Keratinocyte (primary cell): ENCODE data around the gene KIAA0825. TPM values are rescaled to one million over a fixed set of nuclear protein-coding genes. Genes with fewer than 3 reads are reported as not detected.

Experiments
- DNase-seq: peaks from one replicate; pipeline ENCODE4 v3.0.0-alpha.2; 2011; ENCODE audit warnings: low read depth, missing footprints, low spot score
- FAIRE-seq: peaks from 2 replicates; lab custom pipeline; 2011; peaks lifted over from hg19 to GRCh38; lab: Jason Lieb, UNC
- H2AFZ ChIP-seq: 2 replicates; pipeline ENCODE4 v1.6.0; 2012; ENCODE audit warnings: low read length, control low read depth, inconsistent platforms; ENCODE audit not compliant: control insufficient read depth
- H3K27ac ChIP-seq: 2 replicates; pipeline ENCODE4 v1.5.1; 2011; ENCODE audit warnings: low read length; ENCODE audit not compliant: control insufficient read depth, insufficient read depth
- H3K27me3 ChIP-seq: 3 replicates; pipeline ENCODE4 v1.6.0; 2011; ENCODE audit warnings: low read length; ENCODE audit not compliant: control insufficient read depth, insufficient read depth; ENCODE audit errors: extremely low read depth
- H3K36me3 ChIP-seq, 2 experiments: 2 replicates in 1 of 2; 3 replicates in 1 of 2; pipeline ENCODE4 v1.5.1; 2011; ENCODE audit warnings: low read length in 2 of 2, mild to moderate bottlenecking in 1 of 2; ENCODE audit not compliant: control insufficient read depth in 2 of 2, insufficient read depth in 2 of 2; ENCODE audit errors: extremely low read depth in 1 of 2
- H3K4me1 ChIP-seq: 3 replicates; pipeline ENCODE4 v1.5.1; 2011; ENCODE audit warnings: low read length; ENCODE audit not compliant: control insufficient read depth, insufficient read depth; ENCODE audit errors: extremely low read depth
- H3K4me2 ChIP-seq: 3 replicates; pipeline ENCODE4 v1.6.0; 2011; ENCODE audit warnings: low read depth, low read length; ENCODE audit not compliant: control insufficient read depth, insufficient read depth; ENCODE audit errors: extremely low read depth
- H3K4me3 ChIP-seq, 3 experiments: fragments of 200-600 bp in 1 of 3; sonication (generic) in 1 of 3; 2 replicates in 2 of 3; 3 replicates in 1 of 3; pipeline ENCODE4 v1.5.1; 2011 to 2016; ENCODE audit warnings: low read length in 3 of 3, mild to moderate bottlenecking in 3 of 3, control low read depth in 2 of 3, inconsistent platforms in 1 of 3, low read depth in 1 of 3, mixed read lengths in 1 of 3, mixed run types in 1 of 3, moderate library complexity in 1 of 3; ENCODE audit not compliant: control insufficient read depth in 2 of 3, insufficient read depth in 2 of 3; ENCODE audit errors: extremely low read depth in 1 of 3
- H3K79me2 ChIP-seq: 2 replicates; pipeline ENCODE4 v1.6.0; 2012; ENCODE audit warnings: low read length; ENCODE audit not compliant: control insufficient read depth, insufficient read depth
- H3K9ac ChIP-seq: 3 replicates; pipeline ENCODE4 v1.6.0; 2011; ENCODE audit warnings: low read length; ENCODE audit not compliant: control insufficient read depth, insufficient read depth; ENCODE audit errors: extremely low read depth
- H3K9me1 ChIP-seq: 3 replicates; pipeline ENCODE4 v1.6.0; 2011; ENCODE audit warnings: low read length; ENCODE audit not compliant: control insufficient read depth, insufficient read depth; ENCODE audit errors: extremely low read depth
- H3K9me3 ChIP-seq: 2 replicates; pipeline ENCODE4 v1.5.1; 2012; ENCODE audit warnings: low read depth, low read length; ENCODE audit not compliant: control insufficient read depth
- H4K20me1 ChIP-seq: 3 replicates; pipeline ENCODE4 v1.6.0; 2011; ENCODE audit warnings: low read length; ENCODE audit not compliant: control insufficient read depth, insufficient read depth; ENCODE audit errors: extremely low read depth
- EZH2 ChIP-seq: IDR thresholded peaks from one replicate; pipeline ENCODE4 v1.6.1; 2012; ENCODE audit warnings: inconsistent platforms, mild to moderate bottlenecking, low read length, moderate library complexity
- dilution Hi-C: fragments of 300-500 bp; cut with MboI; formaldehyde crosslinking; loops from one replicate; pipeline ENCODE4 v1.7.0; 2020; ENCODE audit warnings: low sequenced_read_pairs; ENCODE audit not compliant: extremely low pct_ligation_motif_present
- polyA plus RNA-seq, 5 experiments: library from polyadenylated mRNA; depleted of rRNA in 3 of 5; stranded (reverse) in 3 of 5; stranded (forward) in 1 of 5; unstranded in 1 of 5; fragments of >200 nt; gene quantifications; 1 replicate in 1 of 5; 2 replicates in 3 of 5; 3 replicates in 1 of 5; pipeline versions ENCODE4 v1.2.1 to v1.2.3, GENCODE V29; 2011 to 2012; ENCODE audit warnings: missing spikeins in 2 of 5, low read depth in 1 of 5, low replicate concordance in 1 of 5
- TF ChIP-seq, protein P1 (sequence below), 3 experiments: IDR thresholded peaks in 1 of 3; conservative IDR thresholded peaks in 1 of 3; optimal IDR thresholded peaks in 1 of 3; 2 replicates in 2 of 3; 3 replicates in 1 of 3; pipeline versions ENCODE3 to v1.5.1; 2011; ENCODE audit warnings: low read length in 3 of 3, mild to moderate bottlenecking in 3 of 3, moderate library complexity in 2 of 3, control low read depth in 1 of 3, inconsistent platforms in 1 of 3; ENCODE audit not compliant: insufficient read depth in 2 of 3; ENCODE audit errors: extremely low read depth in 1 of 3

Gene KIAA0825
- polyA plus RNA-seq, 1 donor (not counting 4 experiments of a cell fraction or from before 2014, with no cell fraction given): 1.2 TPM

DNA sequence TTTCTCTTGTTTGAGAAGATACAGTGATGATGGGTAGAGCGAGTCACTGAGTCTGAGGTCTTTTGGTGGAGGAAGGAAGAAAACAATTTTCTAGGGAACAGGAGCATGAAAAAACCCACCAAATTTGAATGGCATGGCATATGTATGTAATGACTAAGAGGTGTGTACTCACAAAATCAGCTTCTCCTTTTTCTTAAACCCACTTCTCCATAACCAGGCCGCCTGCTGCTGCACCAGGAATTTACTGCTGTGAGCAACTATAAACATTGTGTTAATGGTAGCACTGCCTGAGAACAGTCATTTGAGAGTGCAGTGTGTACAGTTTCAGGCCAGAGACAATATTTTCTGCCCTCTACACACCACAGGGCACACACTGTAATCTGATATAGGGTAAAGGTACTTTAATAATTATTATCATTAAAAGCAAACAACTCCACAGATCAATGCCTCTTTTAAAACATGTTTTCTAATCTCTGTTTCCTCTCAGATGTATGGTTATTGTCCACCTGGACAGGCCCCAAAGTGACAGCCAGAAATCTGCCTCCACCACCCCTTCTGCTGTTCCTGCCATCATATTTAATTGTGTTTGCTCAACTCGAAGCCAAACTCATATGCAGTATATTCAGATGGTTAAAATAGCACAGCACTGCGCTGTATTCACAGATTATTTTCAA is 241.6 kb downstream of the KIAA0825 start:
- dilution Hi-C loops: no loop called here
- H2AFZ ChIP-seq: no peak overlapping the region
- H3K4me2 ChIP-seq: no peak overlapping the region
- no peaks in the 10 kb centered on the region for H3K27me3 ChIP-seq
- TF ChIP-seq, protein P1, sequence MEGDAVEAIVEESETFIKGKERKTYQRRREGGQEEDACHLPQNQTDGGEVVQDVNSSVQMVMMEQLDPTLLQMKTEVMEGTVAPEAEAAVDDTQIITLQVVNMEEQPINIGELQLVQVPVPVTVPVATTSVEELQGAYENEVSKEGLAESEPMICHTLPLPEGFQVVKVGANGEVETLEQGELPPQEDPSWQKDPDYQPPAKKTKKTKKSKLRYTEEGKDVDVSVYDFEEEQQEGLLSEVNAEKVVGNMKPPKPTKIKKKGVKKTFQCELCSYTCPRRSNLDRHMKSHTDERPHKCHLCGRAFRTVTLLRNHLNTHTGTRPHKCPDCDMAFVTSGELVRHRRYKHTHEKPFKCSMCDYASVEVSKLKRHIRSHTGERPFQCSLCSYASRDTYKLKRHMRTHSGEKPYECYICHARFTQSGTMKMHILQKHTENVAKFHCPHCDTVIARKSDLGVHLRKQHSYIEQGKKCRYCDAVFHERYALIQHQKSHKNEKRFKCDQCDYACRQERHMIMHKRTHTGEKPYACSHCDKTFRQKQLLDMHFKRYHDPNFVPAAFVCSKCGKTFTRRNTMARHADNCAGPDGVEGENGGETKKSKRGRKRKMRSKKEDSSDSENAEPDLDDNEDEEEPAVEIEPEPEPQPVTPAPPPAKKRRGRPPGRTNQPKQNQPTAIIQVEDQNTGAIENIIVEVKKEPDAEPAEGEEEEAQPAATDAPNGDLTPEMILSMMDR (optimal IDR thresholded peaks at IDR 0.05 in 1 of 3, IDR thresholded peaks at IDR 0.05 in 1 of 3, conservative IDR thresholded peaks at IDR 0.05 in 1 of 3; ENCODE audit: extremely low read depth in 1 of 3, insufficient read depth in 2 of 3, low read length in 3 of 3): no peak
- H3K27ac ChIP-seq: no peak overlapping the region
- FAIRE-seq (no peak), DNase-seq (no peak)
- no peaks in the 10 kb centered on the region for H3K79me2 ChIP-seq
- H3K4me3 ChIP-seq: no peak overlapping the region
- no peaks in the 10 kb centered on the region for H3K9me1 ChIP-seq
- H3K4me1 ChIP-seq: no peaks in the 10 kb centered on the region
- H3K36me3 ChIP-seq: no peaks in the 10 kb centered on the region
- no peak overlapping the region for H3K9ac ChIP-seq
- H3K9me3 ChIP-seq: no peaks in the 10 kb centered on the region
- no peaks in the 10 kb centered on the region for H4K20me1 ChIP-seq

DNA sequence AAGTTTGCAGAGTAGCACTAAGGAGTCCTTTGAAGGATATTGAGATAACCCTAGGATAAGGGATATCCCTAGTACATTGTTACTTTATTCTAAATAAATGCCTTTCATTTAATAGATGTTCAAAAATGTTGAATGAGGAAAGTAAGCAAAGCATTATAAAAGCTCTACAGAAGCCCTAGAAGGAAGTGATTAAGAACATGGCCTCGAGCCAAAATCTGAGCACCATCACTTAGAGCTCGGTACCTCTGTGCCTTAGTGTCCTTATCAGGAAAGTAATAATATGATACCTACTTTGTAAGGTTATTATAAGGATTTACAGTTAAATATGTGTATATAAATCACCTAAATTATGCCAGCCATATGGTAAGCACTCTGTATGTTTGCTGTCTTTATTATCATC is 242.6 kb downstream of the KIAA0825 start:
- no peaks in the 10 kb centered on the region for H3K9me3 ChIP-seq
- H4K20me1 ChIP-seq: no peaks in the 10 kb centered on the region
- no peak for DNase-seq
- H3K36me3 ChIP-seq: no peaks in the 10 kb centered on the region
- no peak overlapping the region for H3K4me2 ChIP-seq
- dilution Hi-C loops: no loop called here
- H3K79me2 ChIP-seq: no peaks in the 10 kb centered on the region
- H3K4me1 ChIP-seq: no peaks in the 10 kb centered on the region
- TF ChIP-seq, protein P1 (optimal IDR thresholded peaks at IDR 0.05 in 1 of 3, IDR thresholded peaks at IDR 0.05 in 1 of 3, conservative IDR thresholded peaks at IDR 0.05 in 1 of 3; ENCODE audit: extremely low read depth in 1 of 3, insufficient read depth in 2 of 3, low read length in 3 of 3): no peak
- no peak for TF ChIP-seq EZH2
- no peaks in the 10 kb centered on the region for H3K9me1 ChIP-seq
- no peak overlapping the region for H2AFZ ChIP-seq
- H3K27me3 ChIP-seq: no peaks in the 10 kb centered on the region
- no peak overlapping the region for H3K4me3 ChIP-seq
- no peak for FAIRE-seq
- H3K9ac ChIP-seq: no peak overlapping the region
- no peak overlapping the region for H3K27ac ChIP-seq
